Measurements from ENCODE around the gene FYTTD1.

FYTTD1 gene

GRCh38 chr3:197791892-197792647, 42.4 kb downstream of the FYTTD1 start:
- DNase-seq (ENCODE audit: low read depth in 2 of 2): no peak

- DNase-seq (ENCODE audit: low read depth in 2 of 2): no peak
Observed at GRCh38 chr3:197793247-197793646, 43.6 kb downstream of the FYTTD1 start.

- DNase-seq (ENCODE audit: low read depth in 2 of 2): no peak
Observed at GRCh38 chr3:197794115-197794514, 44.4 kb downstream of the FYTTD1 start.

- no peak for DNase-seq (ENCODE audit: low read depth in 2 of 2)
Observed at GRCh38 chr3:197795200-197795599, 45.5 kb downstream of the FYTTD1 start.

GRCh38 chr3:197796087-197796486, 46.4 kb downstream of the FYTTD1 start:
- no peak for DNase-seq (ENCODE audit: low read depth in 2 of 2)

- no peak for DNase-seq (ENCODE audit: low read depth in 2 of 2)
Observed at GRCh38 chr3:197798863-197799262, 49.2 kb downstream of the FYTTD1 start.

- DNase-seq (ENCODE audit: low read depth in 2 of 2): no peak
Observed at GRCh38 chr3:197800379-197800778, 50.7 kb downstream of the FYTTD1 start.

- DNase-seq (ENCODE audit: low read depth in 2 of 2): no peak
Observed at GRCh38 chr3:197801891-197802778, 52.5 kb downstream of the FYTTD1 start.

- DNase-seq (ENCODE audit: low read depth in 2 of 2): no peak
Observed at GRCh38 chr3:197802779-197803459, 53.2 kb downstream of the FYTTD1 start.

- no peak for DNase-seq (ENCODE audit: low read depth in 2 of 2)
Observed at GRCh38 chr3:197804511-197804910, 54.8 kb downstream of the FYTTD1 start.

- DNase-seq (ENCODE audit: low read depth in 2 of 2): no peak
Observed at GRCh38 chr3:197807969-197808587, 58.4 kb downstream of the FYTTD1 start.

- DNase-seq (ENCODE audit: low read depth in 2 of 2): no peak
Observed at GRCh38 chr3:197809356-197810020, 59.8 kb downstream of the FYTTD1 start.

- no peak for DNase-seq (ENCODE audit: low read depth in 2 of 2)
Observed at GRCh38 chr3:197810901-197811300, 61.2 kb downstream of the FYTTD1 start.

- no peak for DNase-seq (ENCODE audit: low read depth in 2 of 2)
Observed at GRCh38 chr3:197811343-197811742, 61.7 kb downstream of the FYTTD1 start.

- DNase-seq (ENCODE audit: low read depth in 2 of 2): no peak
Observed at GRCh38 chr3:197814372-197814771, 64.7 kb downstream of the FYTTD1 start.

GRCh38 chr3:197820550-197821335, 71.1 kb downstream of the FYTTD1 start:
- no peak for DNase-seq (ENCODE audit: low read depth in 2 of 2)

GRCh38 chr3:197829397-197830045, 79.8 kb downstream of the FYTTD1 start:
- DNase-seq (ENCODE audit: low read depth in 2 of 2): no peak

GRCh38 chr3:197830308-197830966, 80.8 kb downstream of the FYTTD1 start:
- no peak for DNase-seq (ENCODE audit: low read depth in 2 of 2)

GRCh38 chr3:197830967-197831313, 81.3 kb downstream of the FYTTD1 start:
- DNase-seq (ENCODE audit: low read depth in 2 of 2): no peak
